PC-3 (cell line): Measurements from ENCODE around the gene ANKRD29. TPM values are rescaled to one million over a fixed set of nuclear protein-coding genes. Genes with fewer than 3 reads are reported as not detected.

Experiments
- ATAC-seq: fragments of 200-7000 bp; cut with Tn5 transposase; 2 replicates; pipeline ENCODE4 v1.9.1; 2020; ENCODE audit warnings: mild to moderate bottlenecking, moderate library complexity
- BruUV-seq: library from RNA; stranded (reverse); fragments of 400-500 nt; replicated peaks from 2 replicates; lab custom pipeline; 2021; lab: Mats Ljungman, UMichigan
- CTCF ChIA-PET: fragments of 300-600 bp; sonication (Branson Sonifier 250); formaldehyde crosslinking; loops from one replicate; lab custom pipeline; 2022; ENCODE audit warnings: antibody characterized with exemption; lab: Charles Lee
- POLR2A ChIA-PET: fragments of 300-600 bp; sonication (Branson Sonifier 250); formaldehyde crosslinking; loops from one replicate; lab custom pipeline; 2022; ENCODE audit warnings: antibody characterized with exemption; ENCODE audit not compliant: unreplicated experiment; lab: Charles Lee
- DNase-seq: peaks from one replicate; pipeline ENCODE4 v3.0.0-alpha.2; 2015
- H2AFZ ChIP-seq: fragments of 300-600 bp; sonication (generic); 2 replicates; pipeline ENCODE4 v1.6.0; 2016; ENCODE audit warnings: antibody characterized with exemption, low read length
- H3F3A ChIP-seq: fragments of 300-600 bp; sonication (generic); one replicate; pipeline ENCODE4 v1.6.0; 2017; ENCODE audit warnings: antibody characterized with exemption, low read length, control low read depth, mild to moderate bottlenecking; ENCODE audit not compliant: unreplicated experiment
- H3K27ac ChIP-seq: fragments of 300-600 bp; sonication (generic); 2 replicates; pipeline ENCODE4 v1.5.1; 2016; ENCODE audit warnings: mild to moderate bottlenecking, low read length
- H3K27me3 ChIP-seq: fragments of 300-600 bp; sonication (generic); 2 replicates; pipeline ENCODE4 v1.6.1; 2016; ENCODE audit warnings: low read length, mixed read lengths
- H3K36me3 ChIP-seq: fragments of 300-600 bp; sonication (generic); 2 replicates; pipeline ENCODE4 v1.6.1; 2016; ENCODE audit warnings: low read depth, mixed run types, low read length, mixed read lengths
- H3K4me1 ChIP-seq: fragments of 300-600 bp; sonication (generic); 2 replicates; pipeline ENCODE4 v1.5.1; 2016; ENCODE audit warnings: low read length; ENCODE audit not compliant: insufficient read depth
- H3K4me2 ChIP-seq: fragments of 300-600 bp; sonication (generic); 2 replicates; pipeline ENCODE4 v1.6.0; 2016; ENCODE audit warnings: low read length
- H3K4me3 ChIP-seq: fragments of 300-600 bp; sonication (generic); 2 replicates; pipeline ENCODE4 v1.5.1; 2016; ENCODE audit warnings: mild to moderate bottlenecking, low read length, mixed read lengths
- H3K79me2 ChIP-seq: fragments of 300-600 bp; sonication (generic); 2 replicates; pipeline ENCODE4 v1.6.1; 2017; ENCODE audit warnings: low read length, mixed read lengths
- H3K9ac ChIP-seq: fragments of 300-600 bp; sonication (generic); 2 replicates; pipeline ENCODE4 v1.6.0; 2016; ENCODE audit warnings: mild to moderate bottlenecking, low read length
- H3K9me2 ChIP-seq: fragments of 300-600 bp; sonication (generic); replicated peaks from 2 replicates; pipeline ENCODE4 v1.6.1; 2016; ENCODE audit warnings: mixed run types, low read length, mixed read lengths
- H3K9me3 ChIP-seq: fragments of 300-600 bp; sonication (generic); 2 replicates; pipeline ENCODE4 v1.6.1; 2016; ENCODE audit warnings: low read length, mixed read lengths
- H4K20me1 ChIP-seq: fragments of 300-600 bp; sonication (generic); 2 replicates; pipeline ENCODE4 v1.6.1; 2016; ENCODE audit warnings: low read length, mixed read lengths
- EZH2 ChIP-seq: fragments of 300-600 bp; sonication (generic); IDR thresholded peaks from one replicate; pipeline ENCODE4 v1.6.1; 2017; ENCODE audit warnings: antibody characterized with exemption, mild to moderate bottlenecking, low read length; ENCODE audit not compliant: unreplicated experiment
- EZH2phosphoT487 ChIP-seq: fragments of 300-600 bp; sonication (generic); IDR thresholded peaks from 2 replicates; pipeline ENCODE4 v1.6.1; 2018; ENCODE audit warnings: mild to moderate bottlenecking, antibody characterized with exemption, low read length, borderline replicate concordance
- intact Hi-C: fragments of 100-400 bp; cut with micrococcal nuclease; formaldehyde crosslinking; loops from 2 replicates; pipeline ENCODE4 v1.9.0; 2023
- total RNA-seq: library from RNA; depleted of rRNA; stranded (reverse); fragments of >200 nt; gene quantifications from 2 replicates; pipeline ENCODE4 v1.2.3, GENCODE V29; 2014
- TF ChIP-seq, protein P1 (sequence below): fragments of 300-600 bp; sonication (generic); conservative IDR thresholded peaks from 2 replicates; pipeline ENCODE4 v1.5.1; 2017; ENCODE audit warnings: antibody characterized with exemption, low read depth, mild to moderate bottlenecking, low read length

The ANKRD29 gene
- total RNA-seq, 1 experiment from 2014 or later = 31.0 TPM

DNA sequence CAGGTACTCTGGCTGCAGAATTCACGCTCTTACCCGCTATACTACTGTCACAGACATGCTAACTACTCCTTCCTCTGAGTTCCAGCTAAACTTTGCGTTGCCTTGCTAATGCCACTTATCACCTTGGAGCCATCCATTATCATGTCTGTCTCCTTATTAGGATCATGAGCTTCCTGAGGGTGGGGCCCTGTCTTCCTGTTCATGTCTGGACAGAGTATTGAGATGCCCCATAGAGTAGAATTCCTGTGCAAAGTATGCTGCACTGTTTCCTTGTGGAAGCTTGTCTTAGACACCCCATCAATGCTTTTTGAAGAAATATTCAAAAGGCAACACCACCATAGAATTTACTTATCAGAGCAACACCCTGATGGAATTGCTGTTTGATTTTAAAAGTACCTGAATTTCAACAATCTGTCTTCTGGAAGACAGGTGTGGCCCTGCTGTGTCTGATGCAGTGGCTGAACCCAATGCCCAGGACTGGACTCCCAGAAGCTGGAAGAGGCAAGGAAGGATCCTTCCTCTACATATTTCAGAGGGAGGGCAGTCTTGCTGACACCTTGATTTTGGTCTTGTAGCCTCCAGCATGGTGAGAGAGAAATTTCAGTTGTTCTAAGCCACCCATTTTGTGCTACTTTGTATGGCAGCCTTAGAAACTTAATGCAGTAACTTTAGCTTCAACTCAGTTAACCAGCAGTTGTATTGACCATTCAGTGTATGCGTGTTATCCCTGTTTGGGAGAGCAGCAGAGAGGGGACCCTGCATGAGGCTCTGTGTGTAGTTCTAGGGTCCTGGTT, 32.1 kb upstream of the ANKRD29 start:
- H3K9ac ChIP-seq = peak overlapping the region; percentile 69
- H3K4me1 ChIP-seq = peaks cover 64% of the 10 kb centered on the region
- ATAC-seq (peak; percentile 18), DNase-seq (no peak)
- BruUV-seq = no TSS peak
- no peaks in the 10 kb centered on the region for H3F3A ChIP-seq
- peaks cover 3% of the 10 kb centered on the region; the same call in 1 of the 2 replicates for H4K20me1 ChIP-seq
- peak overlapping the region; percentile 31 for H3K4me3 ChIP-seq
- no peaks in the 10 kb centered on the region for H3K9me2 ChIP-seq
- TF ChIP-seq EZH2phosphoT487 (no peak), EZH2 (no peak)
- TF ChIP-seq, protein P1, sequence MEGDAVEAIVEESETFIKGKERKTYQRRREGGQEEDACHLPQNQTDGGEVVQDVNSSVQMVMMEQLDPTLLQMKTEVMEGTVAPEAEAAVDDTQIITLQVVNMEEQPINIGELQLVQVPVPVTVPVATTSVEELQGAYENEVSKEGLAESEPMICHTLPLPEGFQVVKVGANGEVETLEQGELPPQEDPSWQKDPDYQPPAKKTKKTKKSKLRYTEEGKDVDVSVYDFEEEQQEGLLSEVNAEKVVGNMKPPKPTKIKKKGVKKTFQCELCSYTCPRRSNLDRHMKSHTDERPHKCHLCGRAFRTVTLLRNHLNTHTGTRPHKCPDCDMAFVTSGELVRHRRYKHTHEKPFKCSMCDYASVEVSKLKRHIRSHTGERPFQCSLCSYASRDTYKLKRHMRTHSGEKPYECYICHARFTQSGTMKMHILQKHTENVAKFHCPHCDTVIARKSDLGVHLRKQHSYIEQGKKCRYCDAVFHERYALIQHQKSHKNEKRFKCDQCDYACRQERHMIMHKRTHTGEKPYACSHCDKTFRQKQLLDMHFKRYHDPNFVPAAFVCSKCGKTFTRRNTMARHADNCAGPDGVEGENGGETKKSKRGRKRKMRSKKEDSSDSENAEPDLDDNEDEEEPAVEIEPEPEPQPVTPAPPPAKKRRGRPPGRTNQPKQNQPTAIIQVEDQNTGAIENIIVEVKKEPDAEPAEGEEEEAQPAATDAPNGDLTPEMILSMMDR = no peak
- peak overlapping the region; percentile 98 for H3K27ac ChIP-seq
- H3K27me3 ChIP-seq = no peaks in the 10 kb centered on the region
- ChIA-PET CTCF (interaction anchor here (0.5 kb wide), 1 partner anchor 73 kb away, joined by 3 read pairs; no protein-coding TSS in a partner anchor), POLR2A (interaction anchor here (0.7 kb wide), 2 partner anchors 142 to 289 kb away, joined by 3 read pairs; no protein-coding TSS in a partner anchor)
- H3K9me3 ChIP-seq = no peaks in the 10 kb centered on the region
- peaks cover 90% of the 10 kb centered on the region for H3K79me2 ChIP-seq
- intact Hi-C loops = no loop called here
- H2AFZ ChIP-seq = no peak overlapping the region
- peak overlapping the region; percentile 89 for H3K4me2 ChIP-seq
- peaks cover 12% of the 10 kb centered on the region; the same call in 1 of the 2 replicates for H3K36me3 ChIP-seq

DNA sequence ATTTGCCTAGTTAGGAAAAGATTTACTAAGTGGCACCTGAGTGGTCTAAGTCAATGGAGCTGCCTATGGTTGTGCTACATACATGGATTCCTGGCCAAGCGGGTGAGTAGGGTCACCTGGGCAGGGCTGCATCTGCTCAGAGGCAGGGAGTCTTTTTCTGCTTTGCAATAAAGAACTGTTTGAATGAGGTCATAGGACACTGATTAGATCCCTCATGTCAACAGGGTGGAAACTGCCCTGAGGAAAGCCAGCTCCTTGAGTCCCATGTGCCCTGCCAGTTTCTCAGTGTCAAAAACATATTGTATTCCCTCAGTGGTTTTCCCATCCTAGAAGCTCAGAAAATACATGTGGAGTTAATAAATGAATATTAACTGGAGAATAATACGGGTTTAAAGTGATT, 31.1 kb upstream of the ANKRD29 start:
- H3K79me2 ChIP-seq = peaks cover 90% of the 10 kb centered on the region
- H3K27ac ChIP-seq = peak overlapping the region; percentile 98
- DNase-seq = peak; percentile 39
- no peaks in the 10 kb centered on the region for H3K9me2 ChIP-seq
- intact Hi-C loops = no loop called here
- H3K9ac ChIP-seq = peak overlapping the region; percentile 69; the same call in 1 of the 2 replicates
- H3K36me3 ChIP-seq = peaks cover 12% of the 10 kb centered on the region; the same call in 1 of the 2 replicates
- no peaks in the 10 kb centered on the region for H3K9me3 ChIP-seq
- H3K4me3 ChIP-seq = peak overlapping the region; percentile 15; the same call in 1 of the 2 replicates
- peaks cover 56% of the 10 kb centered on the region for H3K4me1 ChIP-seq
- ChIA-PET CTCF (interaction anchor here (0.5 to 0.6 kb wide), 2 partner anchors 9 to 75 kb away, joined by 3 read pairs; no protein-coding TSS in a partner anchor), POLR2A (no interaction called here)
- no peak overlapping the region for H2AFZ ChIP-seq
- H3K4me2 ChIP-seq = peak overlapping the region; percentile 89
- ATAC-seq = no peak
- BruUV-seq = no TSS peak
- peaks cover 3% of the 10 kb centered on the region; the same call in 1 of the 2 replicates for H4K20me1 ChIP-seq
- TF ChIP-seq, protein P1 = no peak
- TF ChIP-seq EZH2phosphoT487 (no peak), EZH2 (no peak)
- no peaks in the 10 kb centered on the region for H3K27me3 ChIP-seq
- H3F3A ChIP-seq = no peaks in the 10 kb centered on the region
